ENCODE results near the gene CORO2B.

DNA sequence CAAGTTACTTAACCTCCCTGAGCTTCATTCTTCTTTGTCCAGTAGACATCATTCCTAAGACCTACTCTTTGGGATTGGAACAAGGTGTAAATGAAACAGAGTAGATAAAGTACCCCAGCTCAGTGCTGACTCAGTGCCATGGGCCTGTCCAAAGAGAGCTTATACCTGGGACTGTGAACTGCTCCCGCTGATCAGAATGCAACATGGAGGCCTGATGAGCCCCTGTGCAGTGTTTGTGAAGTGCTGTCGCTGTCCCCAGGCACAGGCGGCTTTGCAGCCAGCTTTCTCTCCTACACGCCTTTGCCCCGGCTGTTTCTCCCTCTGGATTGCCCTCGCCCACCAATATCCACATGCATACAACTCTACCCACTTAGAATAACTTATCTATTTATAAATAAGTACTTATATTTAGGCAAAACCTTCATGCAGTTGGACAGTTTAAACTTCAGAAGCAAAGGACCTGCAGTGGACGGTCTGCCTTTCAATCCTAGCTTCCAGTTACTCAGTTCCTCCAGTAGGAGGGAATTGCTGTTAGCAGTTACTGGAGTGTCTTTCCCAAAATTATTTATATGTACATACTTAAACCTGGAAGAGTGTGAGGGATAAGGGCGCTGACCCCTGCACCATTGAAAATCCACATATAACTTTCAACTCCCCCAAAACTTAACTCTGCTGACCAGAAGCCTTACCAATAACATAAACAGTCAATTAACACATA, 80.0 kb downstream of the CORO2B start:
- TF ChIP-seq MXI1 (IDR thresholded peaks at IDR 0.05; ENCODE audit: low read depth, low read length) (no peak), EZH2 (IDR thresholded peaks at IDR 0.05; ENCODE audit: borderline replicate concordance, low read depth, low read length) (no peak), MAFF (IDR thresholded peaks at IDR 0.05; ENCODE audit: low read length) (no peak), MTA1 (IDR thresholded peaks at IDR 0.05; ENCODE audit: borderline replicate concordance) (no peak), NFE2L1 (tag; IDR thresholded peaks at IDR 0.05; ENCODE audit: borderline replicate concordance, low read depth) (no peak), POLR2A (conservative IDR thresholded peaks at IDR 0.05) (no peak), ZNF586 (CRISPR knock-in tag; conservative IDR thresholded peaks at IDR 0.05) (no peak)
- TF ChIP-seq, protein P1, sequence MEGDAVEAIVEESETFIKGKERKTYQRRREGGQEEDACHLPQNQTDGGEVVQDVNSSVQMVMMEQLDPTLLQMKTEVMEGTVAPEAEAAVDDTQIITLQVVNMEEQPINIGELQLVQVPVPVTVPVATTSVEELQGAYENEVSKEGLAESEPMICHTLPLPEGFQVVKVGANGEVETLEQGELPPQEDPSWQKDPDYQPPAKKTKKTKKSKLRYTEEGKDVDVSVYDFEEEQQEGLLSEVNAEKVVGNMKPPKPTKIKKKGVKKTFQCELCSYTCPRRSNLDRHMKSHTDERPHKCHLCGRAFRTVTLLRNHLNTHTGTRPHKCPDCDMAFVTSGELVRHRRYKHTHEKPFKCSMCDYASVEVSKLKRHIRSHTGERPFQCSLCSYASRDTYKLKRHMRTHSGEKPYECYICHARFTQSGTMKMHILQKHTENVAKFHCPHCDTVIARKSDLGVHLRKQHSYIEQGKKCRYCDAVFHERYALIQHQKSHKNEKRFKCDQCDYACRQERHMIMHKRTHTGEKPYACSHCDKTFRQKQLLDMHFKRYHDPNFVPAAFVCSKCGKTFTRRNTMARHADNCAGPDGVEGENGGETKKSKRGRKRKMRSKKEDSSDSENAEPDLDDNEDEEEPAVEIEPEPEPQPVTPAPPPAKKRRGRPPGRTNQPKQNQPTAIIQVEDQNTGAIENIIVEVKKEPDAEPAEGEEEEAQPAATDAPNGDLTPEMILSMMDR (IDR thresholded peaks at IDR 0.05 in 2 of 3, conservative IDR thresholded peaks at IDR 0.05 in 1 of 3; ENCODE audit: insufficient read depth in 2 of 3, low read depth in 1 of 3, low read length in 3 of 3), result no peak
- TF ChIP-seq, protein P2, sequence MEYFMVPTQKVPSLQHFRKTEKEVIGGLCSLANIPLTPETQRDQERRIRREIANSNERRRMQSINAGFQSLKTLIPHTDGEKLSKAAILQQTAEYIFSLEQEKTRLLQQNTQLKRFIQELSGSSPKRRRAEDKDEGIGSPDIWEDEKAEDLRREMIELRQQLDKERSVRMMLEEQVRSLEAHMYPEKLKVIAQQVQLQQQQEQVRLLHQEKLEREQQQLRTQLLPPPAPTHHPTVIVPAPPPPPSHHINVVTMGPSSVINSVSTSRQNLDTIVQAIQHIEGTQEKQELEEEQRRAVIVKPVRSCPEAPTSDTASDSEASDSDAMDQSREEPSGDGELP (CRISPR knock-in tag; IDR thresholded peaks at IDR 0.05; ENCODE audit: borderline replicate concordance), result no peak
- TF ChIP-seq, protein P3, sequence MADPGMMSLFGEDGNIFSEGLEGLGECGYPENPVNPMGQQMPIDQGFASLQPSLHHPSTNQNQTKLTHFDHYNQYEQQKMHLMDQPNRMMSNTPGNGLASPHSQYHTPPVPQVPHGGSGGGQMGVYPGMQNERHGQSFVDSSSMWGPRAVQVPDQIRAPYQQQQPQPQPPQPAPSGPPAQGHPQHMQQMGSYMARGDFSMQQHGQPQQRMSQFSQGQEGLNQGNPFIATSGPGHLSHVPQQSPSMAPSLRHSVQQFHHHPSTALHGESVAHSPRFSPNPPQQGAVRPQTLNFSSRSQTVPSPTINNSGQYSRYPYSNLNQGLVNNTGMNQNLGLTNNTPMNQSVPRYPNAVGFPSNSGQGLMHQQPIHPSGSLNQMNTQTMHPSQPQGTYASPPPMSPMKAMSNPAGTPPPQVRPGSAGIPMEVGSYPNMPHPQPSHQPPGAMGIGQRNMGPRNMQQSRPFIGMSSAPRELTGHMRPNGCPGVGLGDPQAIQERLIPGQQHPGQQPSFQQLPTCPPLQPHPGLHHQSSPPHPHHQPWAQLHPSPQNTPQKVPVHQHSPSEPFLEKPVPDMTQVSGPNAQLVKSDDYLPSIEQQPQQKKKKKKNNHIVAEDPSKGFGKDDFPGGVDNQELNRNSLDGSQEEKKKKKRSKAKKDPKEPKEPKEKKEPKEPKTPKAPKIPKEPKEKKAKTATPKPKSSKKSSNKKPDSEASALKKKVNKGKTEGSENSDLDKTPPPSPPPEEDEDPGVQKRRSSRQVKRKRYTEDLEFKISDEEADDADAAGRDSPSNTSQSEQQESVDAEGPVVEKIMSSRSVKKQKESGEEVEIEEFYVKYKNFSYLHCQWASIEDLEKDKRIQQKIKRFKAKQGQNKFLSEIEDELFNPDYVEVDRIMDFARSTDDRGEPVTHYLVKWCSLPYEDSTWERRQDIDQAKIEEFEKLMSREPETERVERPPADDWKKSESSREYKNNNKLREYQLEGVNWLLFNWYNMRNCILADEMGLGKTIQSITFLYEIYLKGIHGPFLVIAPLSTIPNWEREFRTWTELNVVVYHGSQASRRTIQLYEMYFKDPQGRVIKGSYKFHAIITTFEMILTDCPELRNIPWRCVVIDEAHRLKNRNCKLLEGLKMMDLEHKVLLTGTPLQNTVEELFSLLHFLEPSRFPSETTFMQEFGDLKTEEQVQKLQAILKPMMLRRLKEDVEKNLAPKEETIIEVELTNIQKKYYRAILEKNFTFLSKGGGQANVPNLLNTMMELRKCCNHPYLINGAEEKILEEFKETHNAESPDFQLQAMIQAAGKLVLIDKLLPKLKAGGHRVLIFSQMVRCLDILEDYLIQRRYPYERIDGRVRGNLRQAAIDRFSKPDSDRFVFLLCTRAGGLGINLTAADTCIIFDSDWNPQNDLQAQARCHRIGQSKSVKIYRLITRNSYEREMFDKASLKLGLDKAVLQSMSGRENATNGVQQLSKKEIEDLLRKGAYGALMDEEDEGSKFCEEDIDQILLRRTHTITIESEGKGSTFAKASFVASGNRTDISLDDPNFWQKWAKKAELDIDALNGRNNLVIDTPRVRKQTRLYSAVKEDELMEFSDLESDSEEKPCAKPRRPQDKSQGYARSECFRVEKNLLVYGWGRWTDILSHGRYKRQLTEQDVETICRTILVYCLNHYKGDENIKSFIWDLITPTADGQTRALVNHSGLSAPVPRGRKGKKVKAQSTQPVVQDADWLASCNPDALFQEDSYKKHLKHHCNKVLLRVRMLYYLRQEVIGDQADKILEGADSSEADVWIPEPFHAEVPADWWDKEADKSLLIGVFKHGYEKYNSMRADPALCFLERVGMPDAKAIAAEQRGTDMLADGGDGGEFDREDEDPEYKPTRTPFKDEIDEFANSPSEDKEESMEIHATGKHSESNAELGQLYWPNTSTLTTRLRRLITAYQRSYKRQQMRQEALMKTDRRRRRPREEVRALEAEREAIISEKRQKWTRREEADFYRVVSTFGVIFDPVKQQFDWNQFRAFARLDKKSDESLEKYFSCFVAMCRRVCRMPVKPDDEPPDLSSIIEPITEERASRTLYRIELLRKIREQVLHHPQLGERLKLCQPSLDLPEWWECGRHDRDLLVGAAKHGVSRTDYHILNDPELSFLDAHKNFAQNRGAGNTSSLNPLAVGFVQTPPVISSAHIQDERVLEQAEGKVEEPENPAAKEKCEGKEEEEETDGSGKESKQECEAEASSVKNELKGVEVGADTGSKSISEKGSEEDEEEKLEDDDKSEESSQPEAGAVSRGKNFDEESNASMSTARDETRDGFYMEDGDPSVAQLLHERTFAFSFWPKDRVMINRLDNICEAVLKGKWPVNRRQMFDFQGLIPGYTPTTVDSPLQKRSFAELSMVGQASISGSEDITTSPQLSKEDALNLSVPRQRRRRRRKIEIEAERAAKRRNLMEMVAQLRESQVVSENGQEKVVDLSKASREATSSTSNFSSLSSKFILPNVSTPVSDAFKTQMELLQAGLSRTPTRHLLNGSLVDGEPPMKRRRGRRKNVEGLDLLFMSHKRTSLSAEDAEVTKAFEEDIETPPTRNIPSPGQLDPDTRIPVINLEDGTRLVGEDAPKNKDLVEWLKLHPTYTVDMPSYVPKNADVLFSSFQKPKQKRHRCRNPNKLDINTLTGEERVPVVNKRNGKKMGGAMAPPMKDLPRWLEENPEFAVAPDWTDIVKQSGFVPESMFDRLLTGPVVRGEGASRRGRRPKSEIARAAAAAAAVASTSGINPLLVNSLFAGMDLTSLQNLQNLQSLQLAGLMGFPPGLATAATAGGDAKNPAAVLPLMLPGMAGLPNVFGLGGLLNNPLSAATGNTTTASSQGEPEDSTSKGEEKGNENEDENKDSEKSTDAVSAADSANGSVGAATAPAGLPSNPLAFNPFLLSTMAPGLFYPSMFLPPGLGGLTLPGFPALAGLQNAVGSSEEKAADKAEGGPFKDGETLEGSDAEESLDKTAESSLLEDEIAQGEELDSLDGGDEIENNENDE (IDR thresholded peaks at IDR 0.05; ENCODE audit: low read depth, low read length), result no peak
- TF ChIP-seq, protein P4, sequence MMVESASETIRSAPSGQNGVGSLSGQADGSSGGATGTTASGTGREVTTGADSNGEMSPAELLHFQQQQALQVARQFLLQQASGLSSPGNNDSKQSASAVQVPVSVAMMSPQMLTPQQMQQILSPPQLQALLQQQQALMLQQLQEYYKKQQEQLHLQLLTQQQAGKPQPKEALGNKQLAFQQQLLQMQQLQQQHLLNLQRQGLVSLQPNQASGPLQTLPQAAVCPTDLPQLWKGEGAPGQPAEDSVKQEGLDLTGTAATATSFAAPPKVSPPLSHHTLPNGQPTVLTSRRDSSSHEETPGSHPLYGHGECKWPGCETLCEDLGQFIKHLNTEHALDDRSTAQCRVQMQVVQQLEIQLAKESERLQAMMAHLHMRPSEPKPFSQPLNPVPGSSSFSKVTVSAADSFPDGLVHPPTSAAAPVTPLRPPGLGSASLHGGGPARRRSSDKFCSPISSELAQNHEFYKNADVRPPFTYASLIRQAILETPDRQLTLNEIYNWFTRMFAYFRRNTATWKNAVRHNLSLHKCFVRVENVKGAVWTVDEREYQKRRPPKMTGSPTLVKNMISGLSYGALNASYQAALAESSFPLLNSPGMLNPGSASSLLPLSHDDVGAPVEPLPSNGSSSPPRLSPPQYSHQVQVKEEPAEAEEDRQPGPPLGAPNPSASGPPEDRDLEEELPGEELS (CRISPR knock-in tag; IDR thresholded peaks at IDR 0.05; ENCODE audit: borderline replicate concordance), result no peak

Data from K562 (cell line).